GM19397 (cell line): ENCODE measurements around the gene IFNA14.
"Not testable (repeated sequence)": the region's sequence is repeated elsewhere in the genome, so short reads cannot be mapped to it uniquely, and the experiment has no call there.

Experiments
- ATAC-seq: cut with Tn5 transposase; IDR thresholded peaks from one replicate; pipeline ENCODE4 v1.9.1; 2021; ENCODE audit warnings: mild to moderate bottlenecking, moderate library complexity; ENCODE audit not compliant: unreplicated experiment

The IFNA14 gene

GRCh38 chr9:21217211-21217610, 22.6 kb downstream of the IFNA14 start, which contains the start of gene IFNA16:
Gene IFNA16 (minus strand): TSS chr9:21217311. CDS start chr9:21217305, 6 bp downstream.
- ATAC-seq: not testable (repeated sequence)

GRCh38 chr9:21213411-21214326, 26.1 kb downstream of the IFNA14 start:
- ATAC-seq: not testable (repeated sequence)

GRCh38 chr9:21212160-21212559, 27.6 kb downstream of the IFNA14 start:
- not testable (repeated sequence) for ATAC-seq

GRCh38 chr9:21210782-21211181, 29.0 kb downstream of the IFNA14 start:
- ATAC-seq: not testable (repeated sequence)

GRCh38 chr9:21210311-21210710, 29.5 kb downstream of the IFNA14 start:
- no peak for ATAC-seq

- ATAC-seq: not testable (repeated sequence)
Measured at GRCh38 chr9:21207043-21207442, 32.8 kb downstream of the IFNA14 start, which contains the start of gene IFNA10. Gene IFNA10 (minus strand): TSS chr9:21207143. CDS start chr9:21207097, 46 bp downstream.

GRCh38 chr9:21205204-21205603, 34.6 kb downstream of the IFNA14 start:
- ATAC-seq: no peak

GRCh38 chr9:21202105-21202504, 37.7 kb downstream of the IFNA14 start, which contains the start of gene IFNA7:
Gene IFNA7 (minus strand): TSS chr9:21202205. CDS start chr9:21202165, 40 bp downstream.
- ATAC-seq: not testable (repeated sequence)

- peak; percentile 87 for ATAC-seq
Measured at GRCh38 chr9:21194867-21195776, 44.7 kb downstream of the IFNA14 start.
